HG03342 (cell line): Measurements from ENCODE around the gene SLC9A8.
"Not testable (repeated sequence)": the region's sequence is repeated elsewhere in the genome, so short reads cannot be mapped to it uniquely, and the experiment has no call there.

Source experiments
- ATAC-seq: cut with Tn5 transposase; IDR thresholded peaks from one replicate; pipeline ENCODE4 v1.9.1; 2021; ENCODE audit warnings: mild to moderate bottlenecking, moderate library complexity; ENCODE audit not compliant: unreplicated experiment

The SLC9A8 gene, protein sequence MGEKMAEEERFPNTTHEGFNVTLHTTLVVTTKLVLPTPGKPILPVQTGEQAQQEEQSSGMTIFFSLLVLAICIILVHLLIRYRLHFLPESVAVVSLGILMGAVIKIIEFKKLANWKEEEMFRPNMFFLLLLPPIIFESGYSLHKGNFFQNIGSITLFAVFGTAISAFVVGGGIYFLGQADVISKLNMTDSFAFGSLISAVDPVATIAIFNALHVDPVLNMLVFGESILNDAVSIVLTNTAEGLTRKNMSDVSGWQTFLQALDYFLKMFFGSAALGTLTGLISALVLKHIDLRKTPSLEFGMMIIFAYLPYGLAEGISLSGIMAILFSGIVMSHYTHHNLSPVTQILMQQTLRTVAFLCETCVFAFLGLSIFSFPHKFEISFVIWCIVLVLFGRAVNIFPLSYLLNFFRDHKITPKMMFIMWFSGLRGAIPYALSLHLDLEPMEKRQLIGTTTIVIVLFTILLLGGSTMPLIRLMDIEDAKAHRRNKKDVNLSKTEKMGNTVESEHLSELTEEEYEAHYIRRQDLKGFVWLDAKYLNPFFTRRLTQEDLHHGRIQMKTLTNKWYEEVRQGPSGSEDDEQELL

DNA sequence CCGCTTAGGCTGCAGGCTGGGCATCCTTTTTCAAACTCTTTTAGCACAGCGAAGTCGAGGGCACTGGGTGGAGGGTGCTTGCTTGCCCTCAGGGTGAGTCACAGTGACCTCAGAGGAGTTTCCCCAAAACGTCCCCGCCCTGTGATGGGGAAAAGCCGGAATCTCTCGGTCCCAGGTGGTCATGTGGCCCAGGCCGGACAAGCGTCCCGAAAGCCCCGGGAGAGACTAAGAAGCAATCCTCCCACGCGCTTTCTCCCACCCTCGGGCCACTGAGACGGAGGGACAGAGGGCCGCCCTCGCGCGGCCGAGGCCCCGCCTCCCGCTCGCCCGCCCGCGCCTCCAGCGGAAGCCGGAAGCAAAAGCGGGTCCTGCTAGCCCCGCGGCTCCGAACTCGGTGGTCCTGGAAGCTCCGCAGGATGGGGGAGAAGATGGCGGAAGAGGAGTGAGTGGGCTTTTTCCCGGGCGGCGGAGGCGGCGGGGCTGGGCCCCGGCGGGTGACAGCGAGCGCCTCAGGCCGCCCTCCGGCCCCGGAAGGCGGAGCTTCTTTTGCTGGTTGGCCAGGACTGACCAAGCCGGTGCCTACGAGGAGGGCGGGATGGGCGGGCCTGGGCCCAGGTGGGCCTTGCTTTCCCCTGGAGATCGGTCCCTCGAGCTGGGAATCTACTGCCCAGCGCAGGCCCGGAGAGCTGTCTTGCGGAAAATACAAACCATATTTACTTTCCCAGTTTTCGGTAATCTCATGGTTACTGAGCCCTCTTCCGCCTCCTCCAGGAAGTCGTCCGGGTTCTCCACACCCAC is at the start of gene SLC9A8:
Gene SLC9A8 (plus strand): TSS at position 322 of the 798 bp plus-strand sequence. CDS start 95 bp downstream, at position 417.
- peak; percentile 70 for ATAC-seq

DNA sequence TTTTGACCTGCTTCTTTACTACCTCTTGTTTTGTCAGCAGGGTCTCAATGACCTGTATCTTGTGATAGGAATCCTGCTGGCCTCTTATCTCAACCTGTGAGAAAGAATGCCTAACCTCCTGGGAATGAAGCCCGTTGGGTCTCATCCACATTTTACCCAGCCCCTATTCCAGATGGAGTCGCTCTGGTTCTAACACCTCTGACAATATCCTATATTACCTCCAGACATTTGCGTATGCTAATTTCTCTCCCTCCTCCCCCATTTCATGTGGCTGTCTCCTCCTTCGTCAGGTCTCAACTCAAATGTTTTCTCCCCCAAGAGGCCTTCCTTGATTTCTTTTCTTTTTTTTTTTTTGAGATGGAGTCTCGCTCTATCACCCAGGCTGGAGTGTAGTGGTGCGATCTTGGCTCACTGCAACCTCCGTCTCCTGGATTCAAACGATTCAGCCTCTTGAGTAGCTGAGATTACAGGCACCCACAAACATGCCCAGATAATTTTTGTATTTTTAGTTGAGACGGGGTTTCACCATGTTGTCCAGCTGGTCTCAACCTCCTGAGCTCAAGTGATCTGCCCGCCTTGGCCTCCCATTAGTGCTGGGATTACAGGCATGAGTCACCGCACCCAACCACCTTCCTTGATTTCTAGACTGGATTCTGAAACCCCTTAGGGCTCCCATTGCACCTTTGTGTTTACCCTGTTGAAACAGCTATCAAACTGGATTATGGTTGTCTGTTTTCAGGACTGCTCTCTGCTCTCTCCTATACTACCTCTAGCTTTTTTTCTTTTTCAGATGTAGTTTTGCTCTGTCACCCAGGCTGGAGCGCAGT is 49.5 kb upstream of the SLC9A8 start:
- ATAC-seq = no peak

DNA sequence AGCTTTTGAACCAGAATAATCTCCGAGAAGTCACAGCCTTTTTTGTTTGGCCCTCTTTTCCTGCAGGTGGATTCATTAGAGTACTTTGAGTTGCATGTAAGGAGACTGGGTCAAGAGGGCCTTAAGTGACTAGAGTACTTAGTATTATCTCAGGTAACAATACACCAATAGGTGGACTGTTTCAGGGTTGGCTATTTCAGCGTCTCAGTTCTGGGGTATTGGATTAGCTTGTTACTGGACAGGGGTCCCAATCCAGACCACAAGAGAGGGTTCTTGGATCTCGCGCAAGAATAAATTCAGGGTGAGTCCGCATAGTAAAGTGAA is 47.3 kb upstream of the SLC9A8 start:
- ATAC-seq = no peak

DNA sequence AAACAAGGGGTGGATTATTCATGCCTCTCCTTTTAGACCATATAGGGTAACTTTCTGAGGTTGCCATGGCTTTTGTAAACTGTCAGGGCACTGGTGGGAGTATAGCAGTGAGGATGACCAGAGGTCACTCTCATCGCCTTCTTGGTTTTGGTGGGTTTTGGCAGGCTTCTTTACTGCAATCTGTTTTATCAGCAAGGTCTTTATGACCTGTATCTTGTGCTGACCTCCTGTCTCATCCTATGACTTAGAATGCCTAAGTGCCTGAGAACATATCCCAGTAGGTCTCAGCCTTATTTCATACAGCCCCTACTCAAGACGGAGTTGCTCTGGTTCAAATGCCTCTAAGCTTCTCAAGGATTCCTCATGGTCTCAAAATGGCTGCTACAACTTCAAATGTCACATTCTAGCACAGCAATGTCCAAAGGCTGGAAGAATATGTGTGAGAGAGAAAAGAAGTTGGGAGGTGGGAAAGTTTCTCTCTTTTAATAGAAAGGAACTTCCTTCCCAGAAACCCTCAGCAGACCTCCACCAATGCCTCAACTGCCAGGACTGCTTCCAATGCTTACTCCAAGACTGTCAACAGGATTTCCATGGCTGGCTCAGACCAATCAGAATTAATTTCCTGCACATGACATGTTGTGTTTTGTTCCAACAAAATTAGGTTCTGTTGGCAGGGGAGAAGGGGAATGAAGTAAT is 46.6 kb upstream of the SLC9A8 start:
- no peak for ATAC-seq

DNA sequence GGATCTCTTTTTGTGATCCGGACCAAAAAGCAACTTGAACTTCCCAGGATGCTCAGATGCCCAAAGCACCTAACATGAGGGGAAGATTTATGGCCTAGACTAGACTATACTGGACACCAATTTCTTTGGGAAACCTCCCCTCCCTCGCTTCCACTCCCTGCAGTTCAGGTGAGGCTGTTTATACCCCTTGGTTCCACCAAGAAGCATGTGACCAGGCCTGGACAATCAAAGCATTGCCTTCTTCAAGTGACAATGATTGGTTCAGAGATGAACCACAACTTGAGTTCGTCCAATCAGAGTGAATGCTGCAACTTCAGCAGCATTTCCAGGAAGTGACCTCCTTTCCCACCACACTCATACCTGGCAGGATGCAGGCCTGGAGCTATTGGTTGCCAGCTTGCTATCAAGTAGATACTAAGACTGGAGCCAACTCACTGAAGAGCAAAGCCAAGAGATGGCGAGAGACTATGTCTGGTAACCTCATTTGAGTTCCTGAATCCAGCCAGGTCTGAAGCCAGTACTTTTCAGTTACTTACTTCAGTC is 45.6 kb upstream of the SLC9A8 start:
- ATAC-seq = no peak

DNA sequence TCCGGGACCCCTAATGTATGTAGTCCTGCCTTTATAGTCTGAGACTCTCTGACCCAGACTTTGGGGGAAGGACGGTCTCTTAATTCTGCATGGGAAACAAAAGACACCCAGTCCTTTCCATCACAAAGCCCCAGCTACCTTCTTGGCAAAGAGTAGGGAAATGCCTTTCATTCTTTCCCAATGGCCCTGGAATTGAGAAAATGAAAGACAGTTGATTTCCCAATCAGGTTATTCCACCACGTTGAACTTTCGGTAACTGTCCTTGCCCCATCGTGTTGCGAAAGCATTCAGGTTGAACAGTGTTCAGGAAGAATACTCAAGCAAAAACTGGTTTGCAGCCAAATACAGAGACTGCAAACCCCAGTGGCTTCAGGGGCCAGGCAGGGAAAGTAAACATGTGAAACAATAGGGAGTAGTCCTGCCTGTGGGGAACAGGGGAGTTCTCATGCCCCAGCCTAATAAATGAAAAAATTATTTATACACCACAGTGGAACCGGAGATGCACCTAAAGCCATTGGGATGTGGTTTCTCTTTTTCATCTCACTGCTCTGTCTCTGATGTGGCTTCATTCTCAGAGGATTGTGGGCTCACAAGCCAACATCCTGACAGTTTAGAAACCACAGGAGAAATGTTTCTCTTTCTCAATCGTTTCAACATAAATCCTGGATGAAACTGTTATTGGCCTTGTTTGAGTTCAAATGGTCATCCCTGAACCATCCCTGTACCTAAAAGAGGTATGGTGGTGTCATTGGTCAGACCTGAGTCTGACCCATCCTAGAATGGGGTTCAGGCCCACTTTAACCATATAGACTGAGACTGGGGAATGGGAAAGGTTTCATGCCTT is 44.2 kb upstream of the SLC9A8 start:
- no peak for ATAC-seq

DNA sequence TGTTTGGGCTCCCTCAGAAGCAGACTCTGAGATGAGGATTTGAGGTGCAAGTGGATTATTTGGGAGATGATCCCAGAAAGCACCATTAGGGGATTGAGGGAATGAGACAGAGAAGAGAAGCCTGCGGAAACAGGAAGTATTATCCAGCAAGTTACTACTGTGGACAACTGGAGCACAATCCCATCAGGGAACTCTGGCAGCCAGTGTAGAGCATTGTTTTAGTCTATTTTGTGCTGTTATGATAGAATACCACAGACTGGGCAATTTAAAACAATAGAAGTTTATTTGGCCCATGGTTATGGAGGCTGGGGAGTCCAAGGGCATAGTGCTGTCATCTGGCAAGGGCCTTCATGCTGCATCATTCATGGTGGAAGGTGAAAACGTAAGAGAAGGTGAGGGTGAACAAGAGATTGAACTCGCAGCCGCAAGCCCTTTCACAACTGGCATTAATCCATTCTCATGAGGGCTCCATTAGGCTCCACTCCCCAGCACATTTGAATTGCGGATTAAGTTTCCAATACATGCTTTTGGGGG is 43.5 kb upstream of the SLC9A8 start:
- ATAC-seq = no peak

DNA sequence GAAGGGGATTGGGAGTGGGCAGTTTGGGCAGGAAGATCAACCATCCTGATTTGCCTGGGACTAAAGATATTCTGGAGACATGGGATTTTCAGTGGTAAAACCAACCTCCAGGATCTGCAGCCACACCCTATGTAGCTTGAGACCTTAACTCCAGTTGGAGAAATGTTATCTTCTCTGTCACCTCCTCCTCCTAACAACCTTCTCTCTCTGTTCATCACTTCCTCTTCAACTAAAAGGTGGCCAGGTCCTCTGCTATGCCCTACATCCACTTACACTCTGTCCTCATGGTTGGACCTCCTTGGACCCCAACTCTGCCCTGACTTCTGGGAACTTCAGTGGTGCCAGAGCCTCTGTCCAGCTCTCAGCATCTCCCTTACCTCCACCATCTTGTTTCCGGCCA is 42.0 kb upstream of the SLC9A8 start:
- no peak for ATAC-seq

DNA sequence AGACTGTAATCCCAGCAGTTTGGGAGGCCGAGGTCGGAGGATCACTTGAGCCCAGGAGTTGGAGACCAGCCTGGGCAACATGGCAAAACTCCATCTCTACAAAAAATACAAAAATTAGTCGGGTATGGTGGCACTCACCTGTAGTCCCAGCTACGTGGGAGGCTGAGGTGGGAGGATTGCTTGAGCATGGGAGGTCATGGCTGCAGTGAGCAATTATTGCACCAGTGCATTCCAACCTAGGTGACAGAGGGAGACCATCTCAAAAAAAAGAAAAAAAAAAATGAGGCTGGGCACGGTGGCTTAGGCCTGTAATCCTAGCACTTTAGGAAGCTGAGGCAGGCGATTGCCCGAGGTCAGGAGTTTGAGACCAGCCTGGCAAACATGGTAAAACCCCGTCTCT is 38.4 kb upstream of the SLC9A8 start:
- not testable (repeated sequence) for ATAC-seq

DNA sequence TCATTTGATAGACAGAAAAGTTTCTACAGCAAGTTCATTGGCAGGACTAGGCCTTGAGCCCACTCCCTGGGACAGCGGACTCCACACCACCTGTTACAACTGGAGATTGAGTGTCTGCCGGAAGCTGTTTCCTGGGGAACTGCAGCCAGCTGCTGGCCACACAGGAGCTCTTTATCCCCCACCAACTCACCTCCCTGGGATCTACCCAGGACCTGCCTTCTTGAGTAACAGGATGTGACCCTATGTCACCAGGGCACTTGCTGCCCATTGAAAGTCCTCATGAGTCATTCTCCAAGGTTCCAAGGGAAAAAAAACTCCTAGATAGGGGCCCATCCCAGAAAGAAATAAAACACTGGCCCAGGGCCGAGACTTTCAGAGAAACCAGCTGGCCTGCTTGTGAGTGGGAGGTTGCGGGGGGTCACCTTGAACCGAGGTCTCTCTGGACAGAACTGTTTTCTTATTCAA is 37.4 kb upstream of the SLC9A8 start:
- no peak for ATAC-seq

DNA sequence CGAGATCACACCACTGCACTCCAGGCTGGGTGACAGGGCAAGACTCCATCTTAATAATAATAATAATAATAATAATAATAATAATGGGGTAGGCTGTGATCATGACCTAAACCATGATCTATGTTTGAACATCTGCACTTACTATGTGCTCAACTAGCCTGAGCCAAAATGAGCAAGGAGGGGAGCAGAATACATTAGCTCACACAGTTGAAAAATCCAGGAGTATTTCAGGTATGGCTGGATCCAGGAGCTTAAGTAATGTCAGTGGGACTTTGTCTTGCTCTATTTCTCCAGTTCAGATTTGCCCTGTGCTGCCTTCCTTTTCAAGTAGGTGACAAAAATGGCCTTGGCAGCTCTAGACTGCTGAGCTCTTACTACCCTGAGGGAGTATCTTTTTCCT is 32.7 kb upstream of the SLC9A8 start:
- no peak for ATAC-seq

DNA sequence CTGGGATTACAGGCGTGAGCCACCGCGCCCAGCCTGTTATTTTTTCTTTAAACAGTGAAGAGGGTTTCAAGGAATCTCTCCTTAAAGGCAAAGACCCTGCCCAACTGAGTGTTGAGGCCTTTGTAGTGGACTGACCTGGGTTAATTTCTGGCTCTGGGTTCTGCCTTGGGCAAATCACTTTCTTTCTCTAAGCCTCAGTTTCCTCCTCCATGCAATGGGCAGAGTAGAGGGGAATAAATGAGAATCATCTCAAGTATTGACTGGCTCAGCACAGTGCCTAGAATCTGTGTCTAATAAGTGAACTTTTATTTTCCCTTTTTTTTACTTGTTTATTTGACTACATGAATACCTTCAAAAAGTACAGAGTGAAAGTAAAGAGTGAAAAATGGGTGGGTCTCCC is 31.0 kb upstream of the SLC9A8 start:
- no peak for ATAC-seq

DNA sequence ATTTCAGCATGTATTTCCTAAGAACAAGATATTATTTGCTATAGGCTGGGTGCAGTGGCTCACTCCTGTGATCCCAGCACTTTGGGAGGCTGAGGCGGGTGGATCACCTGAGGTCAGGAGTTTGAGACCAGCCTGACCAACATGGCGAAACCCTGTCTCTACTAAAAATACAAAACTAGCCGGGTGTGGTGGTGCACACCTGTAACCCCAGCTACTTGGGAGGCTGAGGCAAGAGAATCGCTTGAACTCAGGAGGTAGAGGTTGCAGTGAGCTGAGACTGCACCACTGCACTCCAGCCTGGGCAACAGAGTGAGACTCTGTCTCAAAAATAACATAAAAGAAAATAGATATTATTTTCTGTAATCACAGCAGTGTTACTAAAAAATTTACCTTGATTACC is 30.2 kb upstream of the SLC9A8 start:
- not testable (repeated sequence) for ATAC-seq

DNA sequence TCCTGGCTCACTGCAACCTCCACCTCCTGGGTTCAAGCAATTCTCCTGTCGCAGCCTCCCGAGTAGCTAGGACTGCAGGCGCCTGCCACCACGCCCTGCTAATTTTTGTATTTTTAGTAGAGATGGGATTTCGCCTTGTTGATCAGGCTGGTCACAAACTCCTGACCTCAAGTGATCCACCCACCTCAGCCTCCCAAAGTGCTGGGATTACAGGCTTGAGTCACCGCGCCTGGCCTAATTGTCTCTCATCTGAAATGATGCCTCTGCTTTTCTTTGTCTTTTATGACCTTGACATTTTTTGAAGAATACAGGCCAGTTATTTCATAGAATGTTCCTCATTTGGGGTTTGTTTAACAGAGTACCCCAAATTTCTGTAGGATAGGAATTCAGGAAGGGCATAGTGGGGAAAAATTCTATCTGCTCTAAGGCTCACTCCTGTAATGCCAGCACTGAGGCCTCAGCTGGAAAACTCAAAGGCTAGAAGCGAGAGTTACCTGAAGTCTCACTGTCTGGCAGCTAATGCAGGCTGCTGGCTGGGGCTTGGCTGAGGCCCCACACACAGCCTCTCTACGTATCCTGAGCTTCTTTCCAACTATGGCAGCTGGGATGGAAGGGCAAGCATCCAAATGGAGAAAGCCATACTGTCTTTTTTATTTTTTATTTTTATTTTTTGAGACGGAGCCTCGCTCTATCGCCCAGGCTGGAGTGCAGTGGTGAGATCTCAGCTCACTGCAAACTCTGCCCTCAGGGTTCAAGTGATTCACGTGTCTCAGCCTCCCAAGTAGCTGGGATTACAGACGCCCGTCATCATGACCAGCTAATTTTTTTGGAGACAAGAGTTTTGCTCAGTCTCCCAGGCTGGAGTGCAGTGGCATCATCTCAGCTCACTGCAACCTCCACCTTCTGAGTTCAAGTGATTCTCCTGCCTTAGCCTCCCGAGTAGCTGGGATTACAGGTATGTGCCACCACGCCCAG is 29.3 kb upstream of the SLC9A8 start:
- ATAC-seq = not testable (repeated sequence)

DNA sequence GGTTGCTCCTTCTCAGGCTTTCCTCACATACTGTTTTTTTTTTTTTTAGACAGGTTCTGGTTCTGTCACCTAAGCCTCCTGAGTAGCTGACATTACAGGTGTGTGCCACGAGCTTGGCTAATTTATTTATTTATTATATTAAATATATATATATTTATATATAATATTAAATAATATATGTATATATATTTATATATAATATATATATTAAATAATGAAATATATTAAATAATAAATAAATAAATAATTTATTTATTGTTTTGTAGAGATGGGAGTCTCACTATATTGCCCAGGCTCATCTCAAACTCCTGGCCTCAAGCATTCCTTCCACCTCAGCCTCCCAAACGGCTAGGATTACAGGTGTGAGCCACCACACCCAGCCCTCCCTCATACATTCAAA is 28.3 kb upstream of the SLC9A8 start:
- no peak for ATAC-seq

DNA sequence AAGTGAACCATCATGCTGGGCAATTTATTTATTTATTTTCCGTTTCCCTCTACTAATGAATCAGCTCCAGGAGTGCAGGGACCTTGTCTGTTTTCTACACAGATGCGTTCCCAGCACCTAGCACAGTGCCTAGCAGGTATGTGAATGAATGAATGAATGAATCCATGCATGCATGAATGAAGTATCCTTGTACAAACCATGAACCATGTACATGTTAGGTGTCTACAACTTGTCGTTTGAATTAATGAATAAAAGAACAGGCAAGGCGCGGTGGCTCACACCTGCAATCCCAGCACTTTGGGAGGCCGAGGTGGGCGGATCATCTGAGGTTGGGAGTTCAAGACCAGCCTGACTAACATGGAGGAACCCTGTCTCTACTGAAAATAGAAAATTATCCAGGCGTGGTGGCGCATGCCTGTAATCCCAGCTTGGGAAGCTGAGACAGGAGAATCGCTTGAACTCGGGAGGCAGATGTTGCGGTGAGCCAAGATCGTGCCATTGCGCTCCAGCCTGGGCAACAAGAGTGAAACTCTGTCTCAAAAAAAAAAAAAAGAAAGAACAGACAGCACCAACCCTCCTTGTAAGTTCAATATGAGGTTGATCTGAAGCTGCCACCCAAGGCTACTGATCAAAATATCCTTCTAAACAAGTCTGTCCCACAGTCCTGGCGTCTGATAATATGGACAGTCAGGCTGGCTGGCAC is 27.3 kb upstream of the SLC9A8 start:
- ATAC-seq = no peak

DNA sequence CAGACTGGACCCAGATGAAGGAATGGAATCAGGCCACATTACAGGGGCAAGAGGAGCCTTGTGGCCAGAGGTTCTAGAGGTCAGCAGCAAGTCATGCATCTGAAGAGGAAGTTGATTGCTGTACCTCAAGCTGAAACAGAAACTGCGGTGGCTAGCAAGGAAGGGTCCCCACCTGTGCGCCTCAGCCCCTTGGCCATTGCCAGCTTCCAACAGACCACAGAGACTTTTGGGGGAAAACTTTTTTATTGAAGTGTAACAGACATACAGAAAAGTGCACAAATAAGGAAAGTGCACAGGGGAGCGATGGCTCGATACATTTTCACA is 26.8 kb upstream of the SLC9A8 start:
- ATAC-seq = peak; percentile 86
